Measurements from ENCODE around the gene NBPF1. TPM values are rescaled to one million over a fixed set of nuclear protein-coding genes. Genes with fewer than 3 reads are reported as not detected.

NBPF1 gene
- total and polyA plus RNA-seq, 9 of the 15 experiments (the other 6 are each of a cell fraction or from before 2014, with no cell fraction given) = 5.2 to 42.6 (median 24.1) TPM

GRCh38 chr1:16618719-16619118 lies 5.4 kb upstream of the NBPF1 start:
- H3K9me3 ChIP-seq (replicated peaks; ENCODE audit: control insufficient read depth, insufficient read depth, low read depth, low read length) = no peaks in the 10 kb centered on the region
- peaks cover 19 to 39% of the 10 kb centered on the region in 2 experiments for H3K4me1 ChIP-seq (replicated peaks in 1 of 2; ENCODE audit: control insufficient read depth in 2 of 2, insufficient read depth in 2 of 2, low read length in 2 of 2)
- H3K9ac ChIP-seq (ENCODE audit: insufficient read depth in 1 of 2, low read depth in 2 of 2, low read length in 2 of 2) = peak overlapping the region in 1 of 2 experiments; percentile 36; a peak in 1 of 4 replicates
- no peaks in the 10 kb centered on the region for H3K27me3 ChIP-seq (ENCODE audit: control insufficient read depth in 2 of 2, insufficient read depth in 2 of 2, low read length in 2 of 2)
- H3K36me3 ChIP-seq (ENCODE audit: control insufficient read depth, insufficient read depth, low read length) = peaks cover 53% of the 10 kb centered on the region; the same call in 2 of the 3 replicates
- FAIRE-seq = no peak
- no peak overlapping the region for H3K4me3 ChIP-seq
- no peaks in the 10 kb centered on the region for H3K79me2 ChIP-seq (ENCODE audit: control insufficient read depth, insufficient read depth, low read length)
- no peak overlapping the region for H3K4me2 ChIP-seq (ENCODE audit: insufficient read depth, low read length)
- ChIA-PET POLR2A (interaction anchor here (1.3 to 3.2 kb wide), 3 partner anchors 9 to 333 kb away, joined by 7 to 42 read pairs (median 7); no protein-coding TSS in a partner anchor), CTCF (ENCODE audit: low intra/inter-chr PET ratio) (interaction anchor here (0.8 to 2.5 kb wide), 2 partner anchors 84 to 333 kb away, joined by 3 to 18 read pairs; no protein-coding TSS in a partner anchor)
- peaks cover 5% of the 10 kb centered on the region for H3K9me1 ChIP-seq (ENCODE audit: control insufficient read depth, insufficient read depth, low read length)
- no peak overlapping the region for H2AFZ ChIP-seq (ENCODE audit: low read depth, low read length)
- ATAC-seq = no peak
- in situ Hi-C loops (cut with MboI) (loop anchor here (25.0 kb wide), 2 partner anchors 106 to 294 kb away; partner anchors contain the start of genes CROCC and RNU1-1), intact Hi-C loops (cut with micrococcal nuclease) (no loop called here)
- no peak overlapping the region for H3K27ac ChIP-seq (ENCODE audit: extremely low read depth, low read depth, low read length)
- WGBS (ENCODE audit: insufficient coverage, low coverage, missing lambda C conversion rate) = 86% methylated on average over 15 of the region's 15 CpGs
- DNase-seq (ENCODE audit: extremely low read depth in 1 of 4, low spot score in 3 of 4) = peak in 3 of 4 experiments; percentile 47 to 67 (median 62)
- peaks cover 19% of the 10 kb centered on the region for H4K20me1 ChIP-seq (replicated peaks; ENCODE audit: control insufficient read depth, insufficient read depth, low read length)
- no TSS peak for BruUV-seq (replicated peaks)
- TF ChIP-seq THAP12 (CRISPR knock-in tag; IDR thresholded peaks at IDR 0.05) (peak; percentile 60; the same call in 1 of the 2 replicates), MXD1 (CRISPR knock-in tag; IDR thresholded peaks at IDR 0.05; ENCODE audit: borderline replicate concordance, poor library complexity, severe bottlenecking) (peak; percentile 34), MECOM (CRISPR knock-in tag; IDR thresholded peaks at IDR 0.05) (no peak), ZNF143 (CRISPR knock-in tag; IDR thresholded peaks at IDR 0.05) (peak; percentile 23; the same call in 1 of the 2 replicates), MYC (IDR thresholded peaks at IDR 0.05; ENCODE audit: low read depth, low read length) (no peak), MYC (CRISPR knock-in tag; IDR thresholded peaks at IDR 0.05; ENCODE audit: borderline replicate concordance, low read depth) (0 out of 2 replicates have a peak, but pooled peaks have one; percentile 61), IRF2 (CRISPR knock-in tag; IDR thresholded peaks at IDR 0.05) (no peak), E2F3 (CRISPR knock-in tag; IDR thresholded peaks at IDR 0.05) (peak; percentile 71; the same call in 1 of the 2 replicates), TEAD4 (IDR thresholded peaks at IDR 0.05; ENCODE audit: low read length) (no peak), TEAD4 (CRISPR knock-in tag; IDR thresholded peaks at IDR 0.05; ENCODE audit: borderline replicate concordance) (0 out of 2 replicates have a peak, but pooled peaks have one; percentile 31), ZNF165 (CRISPR knock-in tag; IDR thresholded peaks at IDR 0.05; ENCODE audit: borderline replicate concordance) (peak; percentile 89), POLR2G (IDR thresholded peaks at IDR 0.05; ENCODE audit: low read depth, low read length) (0 out of 2 replicates have a peak, but pooled peaks have one; percentile 42), HBP1 (CRISPR knock-in tag; IDR thresholded peaks at IDR 0.05) (0 out of 2 replicates have a peak, but pooled peaks have one; percentile 27), SRSF3 (IDR thresholded peaks at IDR 0.05; ENCODE audit: insufficient read depth, low read length) (no peak), ZBTB9 (CRISPR knock-in tag; IDR thresholded peaks at IDR 0.05) (no peak; the same call in 1 of the 2 replicates)
